Right hindlimb (tissue), 1 donor: ENCODE results near the gene GLIPR1.
"Not testable (repeated sequence)": the region's sequence is repeated elsewhere in the genome, so short reads cannot be mapped to it uniquely, and the experiment has no call there.

ENCODE experiments used
- DNase-seq: peaks from one replicate; pipeline ENCODE4 v3.0.0-alpha.2; 2018

Gene GLIPR1

DNA sequence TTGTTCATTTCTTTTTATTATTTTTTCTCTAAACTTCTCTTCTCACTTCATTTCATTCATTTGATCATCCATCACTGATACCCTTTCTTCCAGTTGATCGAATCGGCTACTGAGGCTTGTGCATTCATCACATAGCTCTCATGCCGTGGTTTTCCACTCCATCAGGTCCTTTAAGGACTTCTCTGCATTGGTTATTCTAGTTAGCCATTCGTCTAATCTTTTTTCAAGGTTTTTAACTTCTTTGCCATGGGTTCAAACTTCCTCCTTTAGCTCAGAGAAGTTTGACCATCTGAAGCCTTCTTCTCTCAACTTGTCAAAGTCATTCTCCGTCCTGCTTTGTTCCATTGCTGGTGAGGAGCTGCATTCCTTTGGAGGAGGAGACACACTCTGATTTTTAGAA, 41.6 kb downstream of the GLIPR1 start:
- DNase-seq = not testable (repeated sequence)

GRCh38 chr12:75525263-75525662, 44.7 kb downstream of the GLIPR1 start:
- no peak for DNase-seq

GRCh38 chr12:75526655-75527511, 46.3 kb downstream of the GLIPR1 start:
- DNase-seq = peak; percentile 23

- no peak for DNase-seq
Observed at GRCh38 chr12:75528272-75528671, 47.7 kb downstream of the GLIPR1 start.

DNA sequence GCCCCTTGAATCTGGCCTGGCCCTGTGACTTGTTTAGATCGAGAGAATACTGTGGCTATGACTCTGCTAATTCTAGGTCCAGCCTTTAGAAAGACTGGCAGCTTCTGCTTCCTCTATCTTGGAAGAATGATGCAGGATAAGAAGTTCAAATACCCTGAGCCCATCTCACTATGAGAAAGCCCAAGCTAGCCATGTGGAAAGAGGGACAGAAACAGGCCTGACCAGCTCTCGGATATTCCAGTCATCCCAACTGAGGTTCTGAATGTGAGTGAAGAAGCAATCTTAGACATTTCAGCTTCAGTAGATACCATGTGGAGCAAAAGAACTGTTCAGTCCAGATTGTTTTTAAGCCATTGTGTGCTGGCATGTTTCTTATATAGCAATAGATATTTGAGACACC, 48.1 kb downstream of the GLIPR1 start:
- DNase-seq = no peak

GRCh38 chr12:75529316-75529715, 48.8 kb downstream of the GLIPR1 start:
- no peak for DNase-seq

- no peak for DNase-seq
Observed at GRCh38 chr12:75529826-75530225, 49.3 kb downstream of the GLIPR1 start.

GRCh38 chr12:75533239-75533638, 52.7 kb downstream of the GLIPR1 start:
- DNase-seq = no peak

DNA sequence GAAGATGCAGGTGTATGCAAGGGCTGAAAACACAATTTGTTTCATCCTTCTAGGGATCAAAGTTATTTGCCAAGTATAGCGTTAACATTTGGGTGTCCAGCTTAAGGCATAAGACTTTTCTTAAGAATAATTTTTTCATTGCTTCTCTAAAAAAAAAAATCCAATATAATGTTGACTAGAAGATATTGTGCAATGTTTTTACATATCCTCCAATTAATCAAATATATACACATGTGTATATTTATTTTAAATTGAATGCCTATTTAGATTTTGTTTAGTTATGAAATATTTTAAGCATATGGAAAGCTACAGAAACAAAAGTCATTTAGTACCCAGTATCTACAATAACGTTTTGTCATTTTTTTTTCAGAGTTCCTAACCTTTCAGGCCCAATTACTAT, 59.3 kb downstream of the GLIPR1 start:
- no peak for DNase-seq

DNA sequence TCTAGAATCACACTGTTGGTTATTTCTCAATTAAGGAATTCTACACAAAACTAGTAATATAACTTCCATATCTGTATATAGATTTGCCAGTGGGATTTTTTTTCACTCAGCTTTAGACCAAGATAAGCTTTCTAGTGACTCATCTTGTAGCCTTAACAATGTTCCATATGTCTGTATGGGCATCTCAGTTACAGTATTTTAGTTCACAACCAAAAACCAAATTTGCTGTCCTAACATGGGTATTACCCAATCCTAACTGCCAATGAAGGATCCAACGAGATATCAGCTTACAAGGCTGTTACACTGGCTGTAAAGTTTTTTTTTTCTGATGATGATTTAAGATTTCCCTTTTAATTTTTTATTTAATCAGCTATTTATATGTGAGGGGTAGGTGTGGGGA, 62.4 kb downstream of the GLIPR1 start:
- no peak for DNase-seq

GRCh38 chr12:75543529-75543928, 63.0 kb downstream of the GLIPR1 start:
- DNase-seq = no peak

DNA sequence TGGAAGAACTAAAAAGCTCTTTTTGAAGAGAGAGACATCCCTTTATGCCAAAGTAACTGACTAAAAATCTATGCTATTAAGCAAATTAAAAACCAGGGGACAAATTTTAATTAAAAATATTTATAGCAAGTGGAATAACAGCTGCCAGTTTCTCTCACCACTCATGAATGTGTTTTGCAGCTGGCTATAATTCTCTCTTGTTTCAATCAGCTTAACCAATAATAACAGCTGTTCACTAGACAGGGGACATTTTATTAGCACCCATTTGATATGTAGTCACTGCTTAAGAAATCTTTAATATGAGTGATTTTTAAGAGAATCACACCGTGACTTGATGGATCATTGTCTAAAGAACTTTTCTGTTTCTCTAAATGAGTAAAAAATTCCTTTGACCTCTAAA, 65.1 kb downstream of the GLIPR1 start:
- DNase-seq = no peak

- no peak for DNase-seq
Observed at GRCh38 chr12:75548879-75549278, 68.3 kb downstream of the GLIPR1 start.

- no peak for DNase-seq
Observed at GRCh38 chr12:75549989-75550388, 69.4 kb downstream of the GLIPR1 start.

- DNase-seq = no peak
Observed at GRCh38 chr12:75550401-75551240, 70.1 kb downstream of the GLIPR1 start.

DNA sequence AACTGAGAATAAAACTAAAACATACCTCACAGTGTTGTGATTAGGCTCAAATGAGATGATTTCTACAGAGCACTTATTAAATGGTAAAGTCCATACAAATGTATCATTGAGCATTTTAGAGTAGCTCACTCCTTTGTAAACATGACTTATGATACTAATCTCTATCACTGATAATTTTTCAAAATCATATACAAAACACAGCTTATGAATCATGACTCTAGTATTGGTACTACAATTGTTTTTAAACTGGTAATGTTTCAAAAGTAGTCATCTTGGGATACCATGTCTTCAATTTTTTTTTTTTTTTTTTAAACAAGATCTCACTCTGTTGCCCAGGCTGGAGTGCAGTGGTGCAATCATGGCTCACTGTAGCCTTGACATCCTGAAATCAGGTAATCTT, 70.9 kb downstream of the GLIPR1 start:
- DNase-seq = no peak

DNA sequence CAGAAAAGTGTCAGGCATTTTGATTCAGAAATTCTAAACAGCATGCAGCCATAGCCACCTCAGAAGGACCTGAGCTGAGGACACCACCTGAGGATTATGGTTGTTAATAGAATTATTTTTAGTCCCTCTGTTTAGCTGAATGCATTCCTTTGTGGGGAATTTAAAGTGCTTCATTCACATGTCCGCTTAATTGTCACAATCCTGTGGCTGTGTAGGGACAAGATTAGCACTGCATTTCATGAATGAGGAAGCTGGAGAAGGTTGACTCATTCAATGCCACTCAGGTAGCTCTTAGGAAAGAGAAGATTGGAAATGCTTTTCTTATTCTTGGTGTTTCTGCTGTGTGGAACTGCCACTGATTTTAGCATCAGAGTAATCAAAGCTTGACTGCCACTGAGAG, 72.8 kb downstream of the GLIPR1 start:
- DNase-seq = no peak
